SW 1271 (cell line): ENCODE measurements around the gene SPTSSA.
"Not testable (repeated sequence)": the region's sequence is repeated elsewhere in the genome, so short reads cannot be mapped to it uniquely, and the experiment has no call there.

Experiments used
- DNase-seq, 2 experiments: peaks; one replicate each; lab custom pipeline; 2025; lab: John Stamatoyannopoulos, UW

Gene SPTSSA, protein sequence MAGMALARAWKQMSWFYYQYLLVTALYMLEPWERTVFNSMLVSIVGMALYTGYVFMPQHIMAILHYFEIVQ

DNA sequence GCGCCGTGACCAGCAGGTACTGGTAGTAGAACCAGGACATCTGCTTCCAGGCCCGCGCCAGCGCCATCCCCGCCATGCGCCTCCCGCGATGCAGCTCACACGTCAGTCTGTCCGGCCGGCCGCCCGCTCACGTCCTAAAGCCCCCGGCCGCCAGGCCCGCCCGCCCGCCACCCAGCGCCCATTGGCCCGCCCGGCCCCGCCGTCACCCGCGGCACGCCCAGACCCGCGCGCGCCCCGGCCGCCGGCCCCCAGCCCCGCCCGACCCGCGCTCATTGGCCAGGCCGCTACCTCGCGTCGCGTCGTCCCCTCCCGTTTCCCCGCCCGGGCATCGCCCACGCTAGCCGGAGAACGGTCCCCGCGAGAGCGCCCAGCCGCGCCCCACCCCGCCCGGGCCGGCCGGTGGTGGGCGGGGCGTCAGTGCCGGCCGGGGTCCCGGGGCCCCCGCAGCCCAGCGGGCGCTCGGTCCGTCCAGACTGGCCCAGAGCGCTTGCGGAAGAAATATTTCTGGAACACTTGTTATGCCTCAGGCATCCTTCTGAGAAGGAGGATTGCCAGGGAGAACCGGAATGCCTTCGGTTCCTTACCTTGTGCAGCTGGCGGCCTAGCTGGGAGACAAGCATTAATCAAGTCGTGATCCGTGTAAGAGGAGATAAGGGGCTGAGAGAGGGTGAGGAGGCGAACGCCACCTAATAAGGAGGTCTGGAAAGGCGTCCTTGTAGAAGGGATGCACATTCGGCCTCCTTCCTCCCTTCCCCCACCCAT lies at the start of gene SPTSSA:
Gene SPTSSA (minus strand): TSS at position 109 of the 762 bp plus-strand sequence. CDS start 33 bp downstream, at position 76.
- DNase-seq, result peak; percentile 50 to 79

DNA sequence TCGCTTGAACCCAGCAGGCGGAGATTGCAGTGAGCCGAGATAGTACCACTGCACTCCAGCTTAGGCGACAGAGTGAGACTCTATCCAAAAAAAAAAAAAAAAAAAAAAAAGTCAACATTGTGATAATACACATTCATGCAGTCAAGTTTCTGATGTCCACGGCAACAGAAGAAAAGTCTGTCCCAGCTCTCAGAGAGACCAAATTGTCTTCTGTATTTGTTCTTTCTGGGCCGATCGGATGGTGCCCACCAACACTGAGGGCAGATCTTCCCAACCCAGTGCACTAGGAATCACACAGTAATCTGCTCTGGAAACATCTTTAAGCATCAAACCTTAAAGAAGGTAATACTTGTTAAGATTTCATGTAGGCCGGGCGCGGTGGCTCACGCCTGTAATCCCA lies 45.8 kb upstream of the SPTSSA start:
- no peak for DNase-seq

DNA sequence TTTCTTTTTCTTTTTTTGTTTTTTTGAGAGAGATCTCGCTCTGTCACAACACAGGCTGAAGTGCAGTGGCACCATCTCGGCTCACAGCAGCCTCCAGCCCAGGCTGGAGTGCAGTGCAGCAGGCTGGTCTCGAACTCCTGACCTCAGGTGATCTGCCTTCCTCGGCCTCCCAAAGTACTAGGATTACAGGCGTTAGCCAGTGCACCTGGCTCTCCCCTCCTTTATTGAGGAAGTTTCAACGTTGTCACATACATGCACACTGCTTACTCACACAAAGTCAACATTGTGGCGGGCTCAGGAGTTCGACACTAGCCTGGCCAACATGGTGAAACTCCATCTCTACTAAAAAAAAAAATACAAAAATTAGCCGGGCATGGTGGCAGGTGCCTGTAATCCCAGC lies 45.4 kb upstream of the SPTSSA start:
- DNase-seq, result no peak

DNA sequence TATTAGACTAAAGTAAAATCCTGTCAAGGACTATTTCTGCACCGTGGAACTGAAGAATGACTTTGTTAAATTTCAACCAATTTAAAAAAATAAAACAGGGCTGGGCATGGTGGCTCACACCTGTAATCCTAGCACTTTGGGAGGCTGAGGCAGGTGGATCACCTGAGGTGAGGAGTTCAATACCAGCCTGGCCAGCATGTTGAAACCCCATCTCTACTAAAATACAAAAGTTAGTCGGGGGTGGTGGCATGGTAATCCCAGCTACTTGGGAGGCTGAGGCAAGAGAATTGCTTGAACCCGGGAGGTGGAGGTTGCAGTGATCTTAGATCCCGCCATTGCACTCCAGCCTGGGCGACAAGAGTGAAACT lies 43.1 kb upstream of the SPTSSA start:
- DNase-seq, result not testable (repeated sequence)

DNA sequence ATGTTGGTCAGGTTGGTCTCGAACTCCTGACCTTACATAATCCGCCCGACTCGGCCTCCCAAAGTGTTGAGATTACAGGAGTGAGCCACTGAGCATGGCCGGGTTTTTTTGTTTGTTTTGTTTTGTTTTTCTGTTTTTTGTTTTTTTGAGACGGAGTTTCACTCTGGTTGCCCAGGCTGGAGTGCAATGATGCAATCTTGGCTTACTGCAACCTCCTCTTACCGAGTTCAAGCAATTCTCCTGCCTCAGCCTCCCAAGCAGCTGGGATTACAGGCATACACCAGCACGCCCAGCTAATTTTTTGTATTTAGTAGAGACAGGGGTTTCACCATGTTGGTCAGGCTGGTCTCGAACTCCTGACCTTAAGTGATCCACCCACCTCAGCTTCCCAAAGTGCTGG lies 42.0 kb upstream of the SPTSSA start:
- not testable (repeated sequence) for DNase-seq

DNA sequence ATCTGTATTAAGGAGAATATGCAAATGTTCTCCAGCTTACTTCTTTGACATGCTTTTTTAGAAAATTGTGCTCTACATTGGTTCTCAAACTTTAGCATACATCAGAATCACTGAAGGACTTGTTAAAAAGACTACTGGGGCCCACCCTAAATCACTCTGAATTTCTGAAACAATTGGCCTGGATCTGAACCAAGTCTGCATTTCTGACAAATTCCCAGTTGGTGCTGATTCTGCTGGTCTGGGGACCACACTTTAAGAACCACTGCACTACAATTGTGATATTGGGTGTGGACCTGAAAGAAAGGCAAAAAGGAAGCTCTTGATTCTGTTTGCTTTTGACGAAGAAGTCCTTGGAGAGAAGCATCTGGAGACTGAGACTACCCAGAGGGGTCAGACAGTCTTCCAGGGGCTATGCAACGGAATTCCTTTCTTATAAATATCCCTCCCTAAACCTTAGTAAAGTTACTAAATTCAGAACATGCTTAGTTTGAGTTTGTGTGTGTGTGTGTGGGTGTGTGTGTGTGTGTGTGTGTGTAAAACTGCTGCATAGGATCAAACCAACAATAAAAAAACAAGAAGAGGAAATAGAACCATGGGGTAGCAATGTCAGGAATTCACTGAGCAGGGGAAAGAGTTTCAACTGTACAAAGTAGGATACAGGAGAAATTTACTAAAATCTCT lies 40.6 kb upstream of the SPTSSA start:
- no peak for DNase-seq

DNA sequence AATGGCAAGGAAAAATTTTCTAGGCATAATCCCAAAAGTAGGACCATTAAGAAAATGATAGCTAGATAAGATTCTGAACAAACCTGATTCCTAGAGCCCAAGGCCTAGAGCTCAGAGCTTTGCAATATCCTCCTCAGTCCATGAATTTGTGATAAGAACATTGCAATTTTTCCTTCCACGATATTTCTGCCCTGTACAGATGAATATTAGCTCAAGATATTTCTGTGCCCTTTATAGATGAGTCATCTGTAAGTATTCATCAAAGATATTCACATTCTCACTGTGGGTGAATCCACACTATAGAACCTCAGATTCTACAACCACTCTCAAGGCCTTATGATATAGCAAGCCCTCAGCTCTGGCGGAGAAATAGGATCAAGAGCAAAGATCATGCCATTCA lies 40.0 kb upstream of the SPTSSA start:
- no peak for DNase-seq

DNA sequence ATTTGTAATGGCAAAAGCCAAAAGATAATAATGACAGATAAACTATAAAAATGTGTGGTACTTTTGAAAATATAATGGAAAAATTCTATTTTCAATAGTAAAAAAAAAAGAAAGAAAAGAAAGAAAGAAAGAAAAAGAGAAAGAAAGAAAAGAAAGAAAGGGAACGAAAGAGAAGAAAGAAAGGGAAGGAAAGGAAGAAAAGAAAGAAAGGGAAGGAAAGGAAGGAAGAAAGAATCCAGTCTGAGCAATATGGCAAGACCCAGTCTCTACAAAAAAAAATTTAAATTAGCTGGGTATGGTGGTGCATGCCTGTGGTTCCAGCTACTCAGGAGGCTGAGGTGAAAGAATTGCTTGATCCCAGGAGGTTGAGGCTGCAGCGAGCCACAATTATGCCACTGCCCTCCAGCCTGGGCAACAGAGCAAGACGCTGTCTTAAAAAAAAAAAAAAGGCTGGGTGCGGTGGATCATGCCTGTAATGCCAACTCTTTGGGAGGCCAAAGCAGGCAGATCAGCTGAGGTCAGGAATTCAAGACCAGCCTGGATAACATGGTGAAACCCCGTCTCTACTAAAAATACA lies 39.1 kb upstream of the SPTSSA start:
- no peak for DNase-seq

DNA sequence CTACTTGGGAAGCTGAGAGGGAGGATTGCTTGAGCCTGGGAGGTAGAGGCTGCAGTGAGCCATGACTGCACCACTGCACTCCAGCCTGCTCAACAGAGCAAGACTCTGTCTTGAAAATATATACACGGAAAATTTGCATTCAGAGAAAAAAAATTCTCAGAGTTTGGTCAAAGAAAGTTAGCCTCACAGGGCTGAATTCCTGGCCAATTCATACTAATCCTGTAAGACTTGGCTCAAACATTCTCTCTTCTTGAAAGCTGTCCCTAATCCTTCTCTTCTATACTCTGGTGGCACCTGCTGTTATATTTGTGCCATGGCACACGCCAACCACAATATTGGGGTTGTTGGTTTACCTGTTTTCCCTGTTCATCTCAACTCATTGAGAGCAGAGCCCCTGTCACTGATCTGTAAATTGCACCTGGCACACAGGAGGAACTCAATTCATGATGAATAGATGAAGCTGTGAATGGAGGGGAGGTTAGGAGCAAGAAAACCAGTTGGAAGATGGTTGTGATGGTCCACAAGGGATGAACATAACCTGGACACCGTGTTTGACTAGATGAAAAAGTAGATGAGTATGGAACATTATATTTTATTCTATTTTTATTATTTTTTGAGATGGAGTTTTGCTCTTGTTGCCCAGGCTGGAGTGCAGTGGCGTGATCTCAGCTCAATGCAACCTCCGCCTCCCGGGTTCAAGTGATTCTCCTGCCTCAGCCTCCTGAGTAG lies 36.8 kb upstream of the SPTSSA start:
- DNase-seq, result peak in 1 of 2 experiments; percentile 27

DNA sequence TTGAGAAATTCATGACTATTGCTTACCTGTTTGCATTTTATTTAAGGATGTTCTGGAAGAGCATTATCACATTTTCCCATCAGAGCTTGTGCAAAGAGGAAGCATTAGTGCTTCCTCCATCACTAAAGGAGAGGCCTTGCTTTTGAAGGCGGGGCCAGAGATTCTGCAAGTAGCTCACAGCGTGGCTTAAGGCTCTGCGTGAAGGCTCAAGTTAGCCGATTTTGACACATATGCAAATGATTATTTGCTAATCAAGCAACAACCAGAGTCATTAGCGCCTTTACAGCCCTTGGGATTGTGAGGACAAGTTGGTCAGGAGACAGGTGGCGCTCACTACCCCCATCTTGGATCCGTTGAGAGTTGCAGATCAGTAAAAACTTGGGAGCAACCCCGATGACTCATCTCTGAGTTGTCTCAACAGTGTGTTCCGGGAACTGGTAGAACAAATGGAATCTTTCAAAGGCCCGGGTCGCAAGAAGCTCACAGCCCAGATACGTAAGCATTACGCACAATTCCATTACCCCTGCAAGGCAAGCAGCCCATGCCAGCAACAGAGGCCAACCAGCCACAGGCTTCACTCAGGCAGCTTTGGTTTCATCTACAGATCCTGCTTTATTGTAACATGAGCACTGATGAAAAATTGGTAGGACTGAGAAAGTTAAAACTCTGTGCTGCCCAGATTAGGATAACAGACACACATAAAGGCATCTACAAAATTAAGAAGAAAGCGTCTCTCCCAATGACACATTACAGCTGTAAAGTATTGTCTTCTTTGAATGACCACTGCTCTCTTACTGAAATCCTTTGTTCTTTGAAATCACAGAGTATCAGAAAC lies 34.9 kb upstream of the SPTSSA start:
- DNase-seq, result peak; percentile 24 to 61

DNA sequence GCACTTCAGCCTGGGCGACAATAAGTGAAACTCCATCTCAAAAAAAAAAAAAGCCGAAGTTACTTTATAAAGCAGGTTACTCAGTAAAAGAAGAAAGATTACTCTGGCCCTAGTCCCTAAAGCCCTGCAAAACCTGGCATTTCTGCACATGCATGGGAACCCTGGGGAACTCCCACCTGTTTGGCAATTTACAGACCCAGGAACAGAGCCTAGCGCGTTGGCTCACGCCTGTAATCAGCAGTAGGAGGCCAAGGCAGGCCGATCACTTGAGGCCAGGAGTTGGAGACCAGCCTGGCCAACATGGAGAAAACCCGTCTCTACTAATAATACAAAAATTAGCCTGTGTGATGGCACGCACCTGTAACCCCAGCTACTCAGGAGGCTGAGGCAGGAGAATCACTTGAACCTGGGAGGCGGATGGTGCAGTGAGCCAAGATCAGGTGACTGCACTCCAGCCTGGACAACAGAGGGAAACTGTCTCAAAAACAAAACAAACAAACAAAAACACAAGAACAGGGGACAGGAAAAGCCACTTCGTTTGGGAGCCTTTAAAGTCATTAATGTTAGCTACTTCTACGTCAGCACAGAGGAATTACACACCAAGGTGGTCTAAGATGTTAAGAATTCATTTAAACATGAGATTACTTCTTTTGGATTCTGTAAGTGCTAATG lies 34.1 kb upstream of the SPTSSA start:
- DNase-seq, result no peak

DNA sequence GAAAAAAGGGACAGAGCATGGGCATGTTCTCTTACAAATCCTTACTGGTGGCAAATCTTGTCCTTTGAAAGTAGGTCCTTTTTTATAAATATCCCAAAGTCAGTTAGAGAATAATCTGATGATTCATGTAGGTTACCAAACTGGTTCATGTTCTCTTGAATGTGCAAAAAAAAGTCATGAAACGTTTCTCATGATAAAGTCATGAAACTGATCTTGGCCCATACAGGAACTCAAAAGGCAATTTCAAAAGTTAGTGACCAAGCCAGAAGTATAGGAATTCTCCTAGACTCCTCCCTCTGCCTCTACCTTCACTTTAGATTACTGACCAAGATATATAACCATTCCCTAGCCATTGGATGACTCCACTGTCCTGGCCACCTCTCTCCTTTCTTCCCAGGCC lies 27.3 kb upstream of the SPTSSA start:
- DNase-seq, result no peak

DNA sequence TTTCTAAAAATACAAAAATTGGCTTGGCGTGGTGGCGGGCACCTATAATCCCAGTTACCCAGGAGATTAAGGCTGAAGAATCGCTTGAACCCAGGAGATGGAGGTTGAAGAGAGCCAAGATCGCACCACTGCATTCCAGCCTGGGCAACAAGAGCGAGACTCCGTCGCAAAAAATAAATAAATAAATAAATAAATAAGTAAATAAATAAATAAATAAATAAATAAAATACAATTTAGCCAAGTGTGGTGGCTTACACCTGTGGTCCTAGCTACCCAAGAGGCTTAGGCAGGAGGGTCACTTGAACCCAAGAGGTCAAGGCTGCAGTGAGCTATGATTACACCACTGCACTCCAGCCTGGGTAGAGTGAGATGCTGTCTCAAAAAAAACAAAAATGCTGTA lies 26.5 kb upstream of the SPTSSA start:
- DNase-seq, result no peak

DNA sequence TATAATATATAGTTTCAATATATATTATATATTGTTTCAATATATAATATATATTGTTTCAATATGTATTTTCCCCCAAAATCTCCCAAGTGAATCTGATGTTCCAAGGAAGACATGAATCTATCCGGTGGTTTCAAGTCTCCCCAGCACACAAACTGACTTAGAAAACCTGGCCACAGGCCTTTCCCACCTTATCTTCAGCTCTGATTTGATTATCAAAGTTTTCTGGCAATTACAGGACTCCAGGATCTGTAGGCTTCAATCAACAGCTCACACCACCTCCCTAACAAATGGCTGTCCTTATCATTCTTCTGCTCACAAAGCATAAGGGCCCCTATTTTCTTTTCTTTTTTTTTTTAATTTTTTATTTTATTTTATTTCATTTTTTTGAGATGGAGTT lies 22.7 kb upstream of the SPTSSA start:
- DNase-seq, result no peak

DNA sequence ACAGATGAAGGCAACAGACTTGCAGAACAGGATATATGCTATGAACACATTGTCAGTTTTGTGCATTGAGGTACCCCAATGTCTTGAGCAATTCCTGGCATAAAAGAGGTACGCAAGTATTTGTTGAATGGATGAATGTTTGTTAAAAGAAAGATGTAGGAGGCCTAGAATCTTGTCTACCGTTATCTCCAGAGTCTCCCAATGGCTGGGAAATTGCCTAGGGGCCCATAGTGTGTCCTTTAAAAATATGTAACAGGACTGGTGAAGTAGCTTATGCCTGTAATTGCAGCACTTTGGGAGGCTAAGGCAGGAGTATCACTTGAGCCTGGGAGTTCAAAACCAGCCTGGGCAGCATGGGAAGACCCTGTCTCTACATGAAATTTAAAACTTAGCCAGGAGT lies 20.4 kb upstream of the SPTSSA start:
- no peak for DNase-seq

DNA sequence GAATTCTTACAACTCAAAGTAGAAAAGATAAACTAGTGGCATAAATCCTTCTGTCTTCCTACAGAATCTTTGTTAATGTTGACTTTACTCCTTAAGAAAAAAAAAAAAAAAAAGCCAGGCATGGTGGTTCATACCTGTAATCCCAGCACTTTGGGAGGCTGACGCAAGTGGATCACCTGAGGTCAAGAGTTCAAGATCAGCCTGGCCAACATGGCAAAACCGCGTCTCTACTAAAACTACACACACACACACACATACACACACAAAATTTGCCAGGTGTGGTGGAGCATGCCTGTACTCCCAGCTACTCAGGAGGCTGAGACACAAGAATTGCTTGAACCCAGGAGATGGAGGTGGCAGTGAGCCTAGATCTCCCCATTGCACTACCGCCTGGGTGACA lies 17.7 kb upstream of the SPTSSA start:
- no peak for DNase-seq

DNA sequence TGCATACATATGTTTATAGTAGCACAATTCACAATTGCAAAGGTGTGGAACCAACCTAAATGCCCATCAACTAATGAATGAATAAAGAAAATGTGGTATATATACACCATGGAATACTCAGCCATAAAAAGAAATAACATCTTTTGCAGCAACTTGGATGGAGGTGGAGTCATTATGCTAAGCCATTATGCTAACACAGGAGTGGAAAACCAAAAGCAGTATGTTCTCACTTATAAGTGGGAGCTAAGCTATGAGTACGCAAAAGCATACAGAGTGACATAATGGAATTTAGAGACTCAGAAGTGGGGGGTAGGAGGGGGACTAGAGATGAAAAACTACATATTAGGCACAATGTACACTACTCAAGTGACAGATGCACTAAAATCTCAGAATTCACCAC lies 16.2 kb upstream of the SPTSSA start:
- DNase-seq, result no peak

DNA sequence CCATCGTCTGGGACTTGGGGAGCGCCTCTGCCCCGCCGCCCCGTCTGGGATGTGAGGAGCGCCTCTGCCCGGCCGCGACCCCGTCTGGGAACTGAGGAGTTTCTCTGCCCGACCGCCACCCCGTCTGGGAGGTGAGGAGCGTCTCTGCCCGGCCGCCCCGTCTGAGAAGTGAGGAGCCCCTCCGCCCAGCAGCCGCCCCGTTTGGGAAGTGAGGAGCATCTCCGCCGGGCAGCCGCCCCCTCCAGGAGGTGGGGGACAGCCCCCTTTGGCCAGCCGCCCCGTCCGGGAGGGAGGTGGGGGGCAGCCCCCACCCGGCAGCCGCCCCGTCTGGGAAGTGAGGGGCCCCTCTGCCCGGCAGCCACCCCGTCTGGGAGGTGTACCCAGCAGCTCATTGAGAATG lies 14.0 kb upstream of the SPTSSA start:
- DNase-seq, result not testable (repeated sequence)

DNA sequence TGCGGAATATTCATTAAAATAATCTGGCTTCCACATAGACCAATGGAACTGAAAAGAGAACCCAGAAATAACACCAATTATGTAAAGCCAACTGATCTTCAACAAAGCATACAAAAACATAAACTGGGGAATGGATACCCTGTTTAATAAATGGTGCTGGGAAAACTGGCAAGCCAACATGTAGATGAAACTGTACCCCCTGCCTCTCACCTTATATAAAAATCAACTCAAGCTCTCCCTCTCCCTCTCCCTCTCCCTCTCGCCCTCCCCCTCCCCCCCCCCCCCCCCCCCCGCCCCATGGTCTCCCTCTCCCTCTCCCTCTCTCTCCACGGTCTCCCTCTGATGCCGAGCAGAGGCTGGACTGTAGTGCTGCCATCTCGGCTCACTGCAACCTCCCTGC lies 13.1 kb upstream of the SPTSSA start:
- no peak for DNase-seq

DNA sequence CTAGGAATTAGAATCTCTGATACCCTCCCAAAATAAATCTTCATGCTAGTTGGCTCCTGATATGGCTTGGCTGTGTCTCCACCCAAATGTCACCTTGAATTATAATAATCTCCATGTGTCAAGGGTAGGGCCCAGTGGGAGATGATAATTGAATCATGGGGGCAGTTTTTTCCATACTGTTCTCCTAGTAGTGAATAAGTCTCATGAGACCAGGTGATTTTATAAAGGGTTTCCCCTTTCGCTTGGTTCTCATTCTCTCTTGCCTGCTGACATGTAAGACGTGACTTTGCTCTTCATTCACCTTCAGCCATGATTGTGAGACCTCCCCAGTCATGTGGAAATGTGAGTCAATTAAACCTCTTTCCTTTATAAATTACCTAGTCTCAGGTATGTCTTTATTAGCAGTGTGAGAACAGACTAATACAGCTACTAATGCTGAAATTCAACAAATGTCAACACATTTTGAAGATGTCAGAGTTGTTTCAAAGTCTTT lies 12.2 kb upstream of the SPTSSA start:
- no peak for DNase-seq
